Measurements from ENCODE around the gene OR52B4. TPM values are rescaled to one million over a fixed set of nuclear protein-coding genes. Genes with fewer than 3 reads are reported as not detected.

Gene OR52B4
- total and polyA plus RNA-seq, 9 of the 15 experiments (the other 6 are each of a cell fraction or from before 2014, with no cell fraction given): not detected

DNA sequence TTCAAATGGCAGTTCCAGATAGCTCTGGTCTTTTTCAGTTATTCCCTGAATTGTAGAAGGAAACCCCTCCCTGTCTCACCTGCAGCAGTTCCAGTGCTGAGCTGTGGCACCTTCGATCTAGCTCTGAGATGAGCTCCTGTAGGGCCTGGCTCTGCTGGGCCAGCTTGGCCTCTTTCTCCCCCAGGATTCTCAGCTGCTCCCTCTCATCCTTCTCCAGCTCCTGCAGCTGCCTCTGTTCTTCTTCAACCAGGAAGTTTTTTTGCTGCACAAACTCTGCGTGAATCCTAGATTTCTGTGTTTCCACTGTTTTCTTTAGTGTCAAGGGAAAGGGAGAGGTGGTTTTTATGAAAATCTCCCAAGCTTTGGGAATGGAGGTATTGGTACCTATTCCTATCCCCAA lies 20.0 kb upstream of the OR52B4 start:
- Histone ChIP-seq H3K4me3 (no peak overlapping the region), H3K4me1 (replicated peaks in 1 of 2; ENCODE audit: control insufficient read depth in 2 of 2, insufficient read depth in 2 of 2, low read length in 2 of 2) (peaks cover 3 to 4% of the 10 kb centered on the region in 2 experiments; a peak in 3 of 5 replicates), H3K4me2 (ENCODE audit: insufficient read depth, low read length) (no peak overlapping the region), H3K79me2 (ENCODE audit: control insufficient read depth, insufficient read depth, low read length) (peaks cover 7% of the 10 kb centered on the region; the same call in 2 of the 3 replicates), H3K36me3 (ENCODE audit: control insufficient read depth, insufficient read depth, low read length) (peaks cover 29% of the 10 kb centered on the region), H3K27me3 (ENCODE audit: control insufficient read depth in 2 of 2, insufficient read depth in 2 of 2, low read length in 2 of 2) (no peaks in the 10 kb centered on the region), H3K9me1 (ENCODE audit: control insufficient read depth, insufficient read depth, low read length) (no peaks in the 10 kb centered on the region), H3K9me3 (replicated peaks; ENCODE audit: control insufficient read depth, insufficient read depth, low read depth, low read length) (no peaks in the 10 kb centered on the region), H3K27ac (ENCODE audit: extremely low read depth, low read depth, low read length) (no peak overlapping the region), H3K9ac (ENCODE audit: insufficient read depth in 1 of 2, low read depth in 2 of 2, low read length in 2 of 2) (no peak overlapping the region), H4K20me1 (replicated peaks; ENCODE audit: control insufficient read depth, insufficient read depth, low read length) (no peaks in the 10 kb centered on the region), H2AFZ (ENCODE audit: low read depth, low read length) (no peak overlapping the region)
- no peak for DNase-seq (ENCODE audit: extremely low read depth in 1 of 4, low spot score in 3 of 4)
- no TSS peak for BruUV-seq (replicated peaks)
- ChIA-PET CTCF (ENCODE audit: low intra/inter-chr PET ratio) (no interaction called here), POLR2A (interaction anchor here (1.0 to 1.5 kb wide), 4 partner anchors 9 to 32 kb away, joined by 3 to 6 read pairs (median 5); no protein-coding TSS in a partner anchor)
- in situ Hi-C loops (cut with MboI) (no loop called here), intact Hi-C loops (cut with micrococcal nuclease) (no loop called here)
- TF ChIP-seq TAF9B (IDR thresholded peaks at IDR 0.05; ENCODE audit: partially characterized antibody) (no peak), MAFK (IDR thresholded peaks at IDR 0.05; ENCODE audit: low read length) (no peak), ZNF444 (CRISPR knock-in tag; IDR thresholded peaks at IDR 0.05) (no peak), RAD51 (IDR thresholded peaks at IDR 0.05; ENCODE audit: borderline replicate concordance, low read depth) (no peak)
- WGBS (ENCODE audit: insufficient coverage, low coverage, missing lambda C conversion rate): 59% methylated on average over 2 of the region's 2 CpGs
- FAIRE-seq: no peak
- ATAC-seq: no peak

DNA sequence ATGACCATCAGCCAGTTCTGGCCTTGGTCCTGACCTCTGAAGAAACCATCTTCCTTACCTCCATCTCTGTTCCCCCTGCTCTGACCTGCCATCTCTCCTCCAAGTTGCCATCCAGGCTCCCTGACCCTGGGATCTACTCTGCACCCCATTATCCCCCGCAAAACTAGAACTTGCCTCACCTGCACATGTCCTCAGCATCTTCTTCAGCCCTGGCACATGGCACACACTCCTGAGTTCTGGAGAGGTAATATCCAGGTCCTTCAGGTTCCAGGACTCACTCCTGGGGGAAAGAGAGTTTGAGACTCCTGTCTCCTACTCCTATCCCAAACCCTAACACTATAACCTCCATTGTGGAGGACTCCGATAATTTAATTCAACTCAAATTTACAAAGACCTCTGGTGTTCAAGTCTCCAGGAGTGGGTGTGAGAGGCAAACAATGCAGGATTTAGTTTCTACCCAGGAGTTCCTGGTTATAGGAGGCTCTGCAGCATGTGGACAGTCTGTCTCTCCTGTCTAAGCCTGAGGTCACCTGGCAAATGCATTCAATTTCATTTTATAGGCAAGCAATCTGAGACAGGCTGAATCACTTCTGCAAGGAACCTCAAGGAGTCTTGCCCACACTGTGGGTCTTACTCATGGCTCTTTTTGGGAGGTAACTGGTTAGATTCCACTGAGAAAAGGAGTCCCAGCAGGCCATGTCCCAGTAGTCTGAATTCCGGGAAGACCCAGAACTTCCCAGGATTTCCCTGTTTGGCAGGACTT lies 18.0 kb upstream of the OR52B4 start:
- in situ Hi-C loops (cut with MboI): no loop called here
- 62% methylated on average over 3 of the region's 3 CpGs for WGBS (ENCODE audit: insufficient coverage, low coverage, missing lambda C conversion rate)
- POLR2A ChIA-PET: no interaction called here
- FAIRE-seq (no peak), ATAC-seq (no peak), DNase-seq (ENCODE audit: extremely low read depth in 1 of 4, low spot score in 3 of 4) (no peak)
- no peak overlapping the region for H3K27ac ChIP-seq (ENCODE audit: extremely low read depth, low read depth, low read length)
- no peak overlapping the region for H3K4me2 ChIP-seq (ENCODE audit: insufficient read depth, low read length)
- no peaks in the 10 kb centered on the region for H3K4me1 ChIP-seq (replicated peaks in 1 of 2; ENCODE audit: control insufficient read depth in 2 of 2, insufficient read depth in 2 of 2, low read length in 2 of 2)
- CTCF ChIA-PET (ENCODE audit: low intra/inter-chr PET ratio): no interaction called here
- H4K20me1 ChIP-seq (replicated peaks; ENCODE audit: control insufficient read depth, insufficient read depth, low read length): no peaks in the 10 kb centered on the region
- no peaks in the 10 kb centered on the region for H3K9me1 ChIP-seq (ENCODE audit: control insufficient read depth, insufficient read depth, low read length)
- H3K79me2 ChIP-seq (ENCODE audit: control insufficient read depth, insufficient read depth, low read length): no peaks in the 10 kb centered on the region
- no TSS peak for BruUV-seq (replicated peaks)
- H3K4me3 ChIP-seq: no peak overlapping the region
- H3K36me3 ChIP-seq (ENCODE audit: control insufficient read depth, insufficient read depth, low read length): peaks cover 29% of the 10 kb centered on the region
- H3K27me3 ChIP-seq (ENCODE audit: control insufficient read depth in 2 of 2, insufficient read depth in 2 of 2, low read length in 2 of 2): no peaks in the 10 kb centered on the region
- no peak overlapping the region for H3K9ac ChIP-seq (ENCODE audit: insufficient read depth in 1 of 2, low read depth in 2 of 2, low read length in 2 of 2)
- intact Hi-C loops (cut with micrococcal nuclease): no loop called here
- H2AFZ ChIP-seq (ENCODE audit: low read depth, low read length): no peak overlapping the region
- H3K9me3 ChIP-seq (replicated peaks; ENCODE audit: control insufficient read depth, insufficient read depth, low read depth, low read length): no peaks in the 10 kb centered on the region
- TF ChIP-seq, protein P1, sequence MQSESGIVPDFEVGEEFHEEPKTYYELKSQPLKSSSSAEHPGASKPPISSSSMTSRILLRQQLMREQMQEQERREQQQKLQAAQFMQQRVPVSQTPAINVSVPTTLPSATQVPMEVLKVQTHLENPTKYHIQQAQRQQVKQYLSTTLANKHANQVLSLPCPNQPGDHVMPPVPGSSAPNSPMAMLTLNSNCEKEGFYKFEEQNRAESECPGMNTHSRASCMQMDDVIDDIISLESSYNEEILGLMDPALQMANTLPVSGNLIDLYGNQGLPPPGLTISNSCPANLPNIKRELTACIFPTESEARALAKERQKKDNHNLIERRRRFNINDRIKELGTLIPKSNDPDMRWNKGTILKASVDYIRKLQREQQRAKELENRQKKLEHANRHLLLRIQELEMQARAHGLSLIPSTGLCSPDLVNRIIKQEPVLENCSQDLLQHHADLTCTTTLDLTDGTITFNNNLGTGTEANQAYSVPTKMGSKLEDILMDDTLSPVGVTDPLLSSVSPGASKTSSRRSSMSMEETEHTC (IDR thresholded peaks at IDR 0.05): no peak
- no peak for TF ChIP-seq HDAC2 (IDR thresholded peaks at IDR 0.05)
- no peak for TF ChIP-seq RFX7 (CRISPR knock-in tag; IDR thresholded peaks at IDR 0.05)
- no peak for TF ChIP-seq SMAD1 (IDR thresholded peaks at IDR 0.05; ENCODE audit: low read depth, low read length, partially characterized antibody)
- TF ChIP-seq FIP1L1 (IDR thresholded peaks at IDR 0.05; ENCODE audit: low read depth, low read length, poor library complexity, severe bottlenecking): no peak
- no peak for TF ChIP-seq TARDBP (IDR thresholded peaks at IDR 0.05)
- TF ChIP-seq KDM5B (IDR thresholded peaks at IDR 0.05; ENCODE audit: insufficient replicate concordance, low read depth, low read length): no peak
- no peak for TF ChIP-seq TAF9B (IDR thresholded peaks at IDR 0.05; ENCODE audit: partially characterized antibody)
- TF ChIP-seq BDP1 (IDR thresholded peaks at IDR 0.05; ENCODE audit: insufficient read depth, insufficient read length): no peak
- TF ChIP-seq ZNF668 (CRISPR knock-in tag; IDR thresholded peaks at IDR 0.05): no peak
